AG04449 (cell line): ENCODE measurements around the gene ANKRD13D.

ENCODE experiments used
- CTCF ChIA-PET: fragments of 350-600 bp; formaldehyde crosslinking; extraction: SDS; loops from one replicate; lab custom pipeline; 2021; ENCODE audit warnings: antibody characterized with exemption; lab: Yijun Ruan, JAX
- POLR2A ChIA-PET: fragments of 400-600, 350-600 bp; formaldehyde crosslinking; extraction: SDS; loops from one replicate; lab custom pipeline; 2020; ENCODE audit warnings: antibody characterized with exemption, inconsistent platforms; lab: Yijun Ruan, JAX
- DNase-seq: peaks from one replicate; pipeline ENCODE4 v3.0.0-alpha.2; 2010; ENCODE audit warnings: low read depth, low spot score
- H3K4me3 ChIP-seq: 2 replicates; pipeline ENCODE4 v1.5.1; 2011; ENCODE audit warnings: low read depth, mild to moderate bottlenecking, control low read depth, low read length
- CTCF ChIP-seq: IDR thresholded peaks from one replicate; pipeline ENCODE4 v1.5.1; 2011; ENCODE audit warnings: mild to moderate bottlenecking, moderate library complexity, low read length, control low read depth, inconsistent platforms; ENCODE audit not compliant: insufficient read depth; ENCODE audit errors: missing control alignments

Gene ANKRD13D

DNA sequence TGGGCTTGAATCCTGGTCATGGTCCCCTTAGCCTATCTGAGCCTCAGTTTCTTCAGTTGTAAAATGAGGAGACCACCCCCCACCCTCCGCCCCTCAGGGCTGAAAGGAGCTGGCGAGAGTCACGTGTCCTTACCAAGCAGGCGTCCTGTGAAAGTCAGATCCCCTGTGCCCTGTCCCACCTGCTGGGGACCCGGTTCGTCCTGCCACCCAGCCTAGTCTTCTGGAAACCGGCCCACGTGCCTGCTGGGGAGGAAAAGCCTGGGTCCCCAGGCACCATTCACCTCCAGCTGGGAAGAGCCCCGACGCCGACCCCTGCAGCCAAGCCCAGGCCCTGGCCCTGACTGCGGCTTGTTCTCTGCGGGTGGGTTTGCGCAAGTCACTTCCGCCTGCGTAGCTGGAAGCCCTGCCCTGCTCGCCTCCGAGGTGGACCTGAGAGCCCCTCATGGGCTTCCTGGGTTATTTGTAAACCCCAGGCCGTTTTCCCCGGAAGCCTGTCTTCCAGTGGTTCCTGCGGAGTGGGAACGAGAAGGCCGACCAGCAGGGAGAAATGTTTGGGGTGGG is 13.5 kb downstream of the ANKRD13D start:
- ChIA-PET POLR2A (interaction anchor here (0.7 to 4.5 kb wide), 6 partner anchors 10 to 71 kb away, joined by 3 to 28 read pairs (median 4); partner anchors contain the start of gene ANKRD13D), CTCF (interaction anchor here (0.8 to 1.8 kb wide), 8 partner anchors 9 to 80 kb away, joined by 3 to 9 read pairs (median 4); no protein-coding TSS in a partner anchor)
- no peak for DNase-seq
- no peak for TF ChIP-seq CTCF
- H3K4me3 ChIP-seq = peak overlapping the region; percentile 86

DNA sequence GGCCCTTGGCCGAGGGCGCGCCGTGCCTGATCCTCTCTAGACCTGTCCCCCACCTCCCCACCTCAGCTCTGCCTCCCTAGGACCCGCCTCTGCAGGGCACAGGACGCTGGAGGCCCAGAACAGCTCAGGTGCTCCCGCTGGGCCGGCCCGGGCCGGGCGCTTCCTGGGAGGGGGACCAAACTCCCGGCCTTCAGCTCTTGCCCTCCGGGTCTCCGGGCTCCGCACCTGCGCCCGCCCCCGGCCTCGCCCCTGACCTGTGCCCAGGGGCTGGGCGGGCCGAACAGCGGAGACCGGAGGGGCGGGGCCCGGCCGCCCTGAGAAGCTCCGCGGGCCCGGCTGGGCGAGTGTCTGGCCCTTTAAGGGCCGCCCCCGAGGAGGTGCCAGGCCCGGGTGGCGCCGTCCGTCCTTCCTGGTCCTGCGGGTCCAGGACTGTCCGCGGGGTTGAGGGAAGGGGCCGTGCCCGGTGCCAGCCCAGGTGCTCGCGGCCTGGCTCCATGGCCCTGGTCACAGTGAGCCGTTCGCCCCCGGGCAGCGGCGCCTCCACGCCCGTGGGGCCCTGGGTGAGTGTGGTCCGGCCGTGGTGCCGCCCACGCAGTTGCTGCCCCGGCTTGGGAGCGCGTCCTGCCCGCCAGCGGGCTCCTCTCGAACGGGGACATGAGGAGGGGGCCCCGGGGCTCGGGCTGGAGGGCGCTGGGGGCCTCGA is 14.2 kb downstream of the ANKRD13D start, which contains the start of gene SSH3:
TSS of gene SSH3 (plus strand) at position 399 of the 703 bp plus-strand sequence. CDS start at position 495, 96 bp downstream.
- no peak for DNase-seq
- TF ChIP-seq CTCF = no peak
- ChIA-PET CTCF (interaction anchor here (0.8 to 1.8 kb wide), 10 partner anchors 10 to 79 kb away, joined by 3 to 9 read pairs (median 4); no protein-coding TSS in a partner anchor), POLR2A (interaction anchor here (0.7 to 4.5 kb wide), 6 partner anchors 11 to 71 kb away, joined by 3 to 28 read pairs (median 4); partner anchors contain the start of gene ANKRD13D)
- H3K4me3 ChIP-seq = peak within 1 kb of the TSS; percentile 86

DNA sequence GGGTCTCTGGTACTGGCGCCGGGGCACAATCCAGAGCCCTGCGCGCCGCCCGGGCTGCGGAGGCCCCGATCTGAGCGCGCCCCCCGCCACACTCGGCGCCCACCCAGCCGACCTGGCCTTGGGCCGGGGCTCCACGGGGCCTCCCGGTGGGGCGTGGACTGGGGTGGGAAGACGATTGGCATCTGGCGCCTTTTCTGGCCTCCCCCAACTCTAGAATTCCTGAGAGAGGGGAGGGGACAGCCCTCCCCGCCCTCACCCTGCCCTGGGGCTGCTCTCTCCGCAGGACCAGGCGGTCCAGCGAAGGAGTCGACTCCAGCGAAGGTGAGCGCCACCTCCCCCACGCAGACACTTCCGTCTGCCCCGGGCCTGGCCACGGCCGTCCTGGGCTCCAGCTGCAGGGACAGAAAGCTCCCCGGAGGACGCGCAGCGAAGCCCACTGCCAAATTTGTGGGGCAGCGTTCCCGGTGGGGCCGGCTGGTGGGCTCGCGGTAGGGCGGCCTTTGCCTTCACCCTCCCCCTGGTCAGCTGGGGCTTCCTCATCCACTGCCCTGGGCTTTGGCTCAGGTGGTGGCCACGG is 14.8 kb downstream of the ANKRD13D start:
- ChIA-PET CTCF (interaction anchor here (1.0 to 2.4 kb wide), 9 partner anchors 10 to 47 kb away, joined by 3 to 9 read pairs (median 7); no protein-coding TSS in a partner anchor), POLR2A (interaction anchor here (1.0 to 4.5 kb wide), 4 partner anchors 11 to 16 kb away, joined by 3 to 28 read pairs (median 4); partner anchors contain the start of gene ANKRD13D)
- TF ChIP-seq CTCF = no peak
- H3K4me3 ChIP-seq = peak overlapping the region; percentile 86
- no peak for DNase-seq

DNA sequence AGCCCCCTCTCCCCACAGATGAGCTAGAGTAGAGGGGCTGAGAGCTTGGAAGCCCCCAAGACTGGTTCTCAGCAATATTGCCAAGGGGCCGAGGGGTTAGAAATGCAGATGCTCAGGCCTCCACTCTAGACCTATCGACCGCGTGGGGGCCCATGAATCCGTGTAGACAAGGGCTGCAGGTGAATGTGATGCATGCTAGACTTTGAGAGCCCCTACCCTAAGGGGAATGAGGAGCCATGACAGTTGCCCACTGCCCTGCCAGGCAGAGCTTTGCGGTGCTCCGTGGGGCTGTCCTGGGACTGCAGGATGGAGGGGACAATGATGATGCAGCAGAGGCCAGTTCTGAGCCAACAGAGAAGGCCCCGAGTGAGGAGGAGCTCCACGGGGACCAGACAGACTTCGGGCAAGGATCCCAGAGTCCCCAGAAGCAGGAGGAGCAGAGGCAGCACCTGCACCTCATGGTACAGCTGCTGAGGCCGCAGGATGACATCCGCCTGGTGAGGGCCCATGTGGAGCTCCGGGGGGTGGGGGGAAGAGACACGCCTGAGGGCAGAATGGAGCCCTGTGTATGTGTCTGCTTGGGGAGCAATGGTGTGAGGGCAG is 15.5 kb downstream of the ANKRD13D start:
- no peak for DNase-seq
- TF ChIP-seq CTCF = no peak
- CTCF ChIA-PET = interaction anchor here (0.7 to 2.4 kb wide), 5 partner anchors 13 to 96 kb away, joined by 3 to 9 read pairs (median 6); no protein-coding TSS in a partner anchor
- POLR2A ChIA-PET = interaction anchor here (4.5 kb wide), 1 partner anchor 11 kb away, joined by 28 read pairs; no protein-coding TSS in a partner anchor
- H3K4me3 ChIP-seq = peak overlapping the region; percentile 86

- CTCF ChIA-PET = interaction anchor here (0.8 to 3.3 kb wide), 4 partner anchors 10 to 44 kb away, joined by 3 to 20 read pairs (median 3); no protein-coding TSS in a partner anchor
These were observed 17.9 kb downstream of the ANKRD13D start for GRCh38 chr11:67306769-67307544.

More at GRCh38 chr11:67306769-67307544, 17.9 kb downstream of the ANKRD13D start:
- POLR2A ChIA-PET = no interaction called here
- no peak overlapping the region for H3K4me3 ChIP-seq
- no peak for DNase-seq
- TF ChIP-seq CTCF = no peak
